ENCODE results near the gene UBA3.

UBA3 gene

DNA sequence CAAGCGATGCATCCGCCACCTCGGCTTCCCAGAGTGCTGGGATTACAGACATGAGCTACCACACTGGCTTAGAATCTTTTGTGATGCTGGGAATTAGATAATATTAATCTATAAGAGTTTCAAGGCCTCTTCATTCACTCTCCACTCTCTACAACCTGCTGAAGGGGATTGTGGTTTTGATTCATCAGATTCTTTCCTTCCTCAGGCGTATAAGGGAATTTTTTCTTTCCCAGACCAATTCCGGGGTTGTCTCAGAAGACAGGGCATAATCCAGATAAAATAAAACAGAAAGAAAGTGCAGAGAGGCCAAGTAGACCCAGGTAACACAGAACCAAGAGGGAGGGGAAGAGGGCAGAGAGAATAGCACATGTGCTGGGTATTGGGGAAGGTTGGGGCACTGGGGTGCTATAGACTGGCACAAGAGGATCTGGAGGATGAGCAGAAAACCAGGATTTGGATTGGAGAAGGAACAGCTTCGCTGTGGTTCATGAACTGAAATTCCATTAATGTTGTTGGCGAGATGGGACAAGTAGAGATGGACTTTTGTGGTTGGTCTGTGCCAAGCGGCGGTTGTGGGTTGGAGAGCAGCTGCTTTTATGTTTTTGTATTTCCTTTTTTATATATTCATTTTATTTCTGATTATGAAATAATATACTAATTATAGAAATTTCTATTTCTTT lies 17.4 kb upstream of the UBA3 start:
- TF ChIP-seq, protein P1, sequence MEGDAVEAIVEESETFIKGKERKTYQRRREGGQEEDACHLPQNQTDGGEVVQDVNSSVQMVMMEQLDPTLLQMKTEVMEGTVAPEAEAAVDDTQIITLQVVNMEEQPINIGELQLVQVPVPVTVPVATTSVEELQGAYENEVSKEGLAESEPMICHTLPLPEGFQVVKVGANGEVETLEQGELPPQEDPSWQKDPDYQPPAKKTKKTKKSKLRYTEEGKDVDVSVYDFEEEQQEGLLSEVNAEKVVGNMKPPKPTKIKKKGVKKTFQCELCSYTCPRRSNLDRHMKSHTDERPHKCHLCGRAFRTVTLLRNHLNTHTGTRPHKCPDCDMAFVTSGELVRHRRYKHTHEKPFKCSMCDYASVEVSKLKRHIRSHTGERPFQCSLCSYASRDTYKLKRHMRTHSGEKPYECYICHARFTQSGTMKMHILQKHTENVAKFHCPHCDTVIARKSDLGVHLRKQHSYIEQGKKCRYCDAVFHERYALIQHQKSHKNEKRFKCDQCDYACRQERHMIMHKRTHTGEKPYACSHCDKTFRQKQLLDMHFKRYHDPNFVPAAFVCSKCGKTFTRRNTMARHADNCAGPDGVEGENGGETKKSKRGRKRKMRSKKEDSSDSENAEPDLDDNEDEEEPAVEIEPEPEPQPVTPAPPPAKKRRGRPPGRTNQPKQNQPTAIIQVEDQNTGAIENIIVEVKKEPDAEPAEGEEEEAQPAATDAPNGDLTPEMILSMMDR (IDR thresholded peaks at IDR 0.05; ENCODE audit: low read depth, low read length) = no peak
- DNase-seq = no peak
- Histone ChIP-seq H3K4me3 (ENCODE audit: low read depth, low read length) (no peak overlapping the region), H3K4me1 (no peaks in the 10 kb centered on the region), H3K27me3 (no peaks in the 10 kb centered on the region), H3K9me3 (no peaks in the 10 kb centered on the region), H3K36me3 (peaks cover 16% of the 10 kb centered on the region; the same call in 1 of the 2 replicates)

DNA sequence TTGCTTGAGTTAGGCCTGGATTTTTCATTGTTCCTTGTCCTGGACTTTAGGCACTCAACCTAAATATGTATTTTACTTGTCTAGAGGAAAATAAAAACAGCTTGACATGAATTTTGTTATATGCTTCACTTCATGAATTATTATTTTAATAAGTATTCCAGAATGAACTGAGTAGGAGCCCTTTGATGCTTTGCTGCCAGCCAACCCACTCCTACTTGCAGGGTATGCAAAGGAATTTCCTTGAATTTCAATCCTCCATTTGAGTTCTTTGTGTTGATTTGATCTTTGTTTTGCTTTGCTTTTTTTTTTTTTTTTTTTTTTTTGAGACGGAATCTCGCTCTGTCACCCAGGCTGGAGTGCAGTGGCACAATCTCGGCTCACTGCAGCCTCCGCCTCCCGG lies 16.1 kb upstream of the UBA3 start:
- H3K4me3 ChIP-seq (ENCODE audit: low read depth, low read length) = no peak overlapping the region

DNA sequence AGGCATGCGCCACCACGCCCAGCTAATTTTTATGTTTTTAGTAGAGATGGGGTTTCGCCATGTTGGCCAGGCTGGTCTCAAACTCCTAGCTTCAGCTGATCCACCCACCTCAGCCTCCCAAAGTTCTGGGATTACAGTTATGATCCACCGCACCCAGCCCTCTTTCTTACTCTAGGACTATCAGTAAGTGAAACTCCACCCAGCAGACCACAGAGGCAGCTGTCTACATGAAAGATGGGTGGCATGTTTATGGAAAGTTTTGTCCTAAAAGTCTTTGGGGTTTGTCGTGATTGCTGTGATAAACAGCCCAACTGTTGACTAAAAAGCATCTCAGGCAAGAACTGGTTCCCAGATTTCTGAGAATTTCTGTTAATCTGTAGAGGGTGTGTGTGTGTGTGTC lies 15.5 kb upstream of the UBA3 start:
- TF ChIP-seq, protein P1 (IDR thresholded peaks at IDR 0.05; ENCODE audit: low read depth, low read length) = no peak
- Histone ChIP-seq H3K4me1 (no peaks in the 10 kb centered on the region), H3K36me3 (peaks cover 11% of the 10 kb centered on the region), H3K4me3 (ENCODE audit: low read depth, low read length) (no peak overlapping the region), H3K27me3 (no peaks in the 10 kb centered on the region), H3K9me3 (no peaks in the 10 kb centered on the region)
- DNase-seq = no peak

More for the DNA sequence above, 16.1 kb upstream of the UBA3 start:
- no peak for DNase-seq
- peaks cover 11% of the 10 kb centered on the region for H3K36me3 ChIP-seq
- no peaks in the 10 kb centered on the region for H3K27me3 ChIP-seq
- no peaks in the 10 kb centered on the region for H3K4me1 ChIP-seq
- TF ChIP-seq, protein P1 (IDR thresholded peaks at IDR 0.05; ENCODE audit: low read depth, low read length) = no peak
- H3K9me3 ChIP-seq = no peaks in the 10 kb centered on the region

DNA sequence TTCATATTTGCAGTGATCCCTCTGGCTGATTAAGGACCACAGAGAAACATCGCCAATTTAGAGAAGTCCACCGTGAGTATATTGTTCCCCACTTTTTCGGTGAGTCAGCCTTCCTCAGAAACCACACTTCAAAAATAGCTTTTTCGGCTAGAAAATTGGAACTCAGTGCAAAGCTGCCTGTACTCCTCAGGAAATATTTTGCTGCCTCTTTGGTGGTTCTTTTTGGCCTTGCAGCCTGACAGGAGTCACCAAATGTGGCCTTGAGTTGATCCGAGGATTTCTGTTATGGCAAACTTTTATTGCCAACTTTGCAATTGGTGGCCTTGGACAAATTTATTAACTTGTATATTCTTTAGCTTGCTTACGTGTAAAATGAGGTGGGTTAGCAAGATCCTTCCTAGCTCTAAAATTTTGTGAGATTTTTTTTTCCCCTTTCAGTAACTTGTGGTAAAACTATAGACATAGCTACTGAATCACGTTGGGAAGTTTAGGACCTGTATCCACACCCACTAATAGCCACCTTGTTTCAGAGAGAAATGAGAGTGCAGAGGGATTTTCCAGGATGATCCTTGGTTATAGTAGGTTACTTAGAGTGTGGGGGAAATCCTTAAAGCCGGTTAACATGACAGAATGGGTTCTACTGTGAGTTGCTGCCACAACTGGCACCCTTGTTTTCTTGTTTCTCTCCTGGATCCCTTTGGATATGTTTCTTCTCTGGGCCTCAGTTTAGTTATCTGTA lies 14.5 kb upstream of the UBA3 start:
- H3K4me3 ChIP-seq (ENCODE audit: low read depth, low read length) = no peak overlapping the region
- TF ChIP-seq, protein P1 (IDR thresholded peaks at IDR 0.05; ENCODE audit: low read depth, low read length) = no peak
- no peaks in the 10 kb centered on the region for H3K27me3 ChIP-seq
- no peak for DNase-seq
- no peaks in the 10 kb centered on the region for H3K4me1 ChIP-seq
- H3K9me3 ChIP-seq = no peaks in the 10 kb centered on the region
- peaks cover 11% of the 10 kb centered on the region for H3K36me3 ChIP-seq

DNA sequence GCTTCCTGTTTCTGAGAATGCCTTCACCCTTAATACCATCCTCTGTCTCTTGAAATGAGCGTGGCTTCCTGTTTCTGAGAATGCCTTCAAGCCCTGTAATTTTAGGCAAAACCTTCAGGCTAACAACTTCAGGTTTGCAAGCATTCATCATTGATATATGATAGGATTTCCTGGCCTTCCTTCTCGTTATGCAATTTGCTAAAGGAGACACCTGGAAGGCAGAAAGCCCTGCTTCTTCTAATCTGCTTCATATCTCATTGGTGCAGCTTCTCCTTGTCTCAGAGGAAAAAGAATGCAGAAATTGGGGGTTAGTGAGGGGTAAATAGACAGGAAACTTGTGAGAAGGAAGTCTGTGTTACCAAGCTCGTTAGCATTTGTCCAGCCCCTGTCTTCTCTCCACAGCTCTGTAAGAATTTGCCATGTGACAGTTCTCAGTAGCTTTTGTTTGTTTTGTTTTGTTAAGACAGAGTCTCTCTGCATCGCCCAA lies 11.9 kb upstream of the UBA3 start:
- DNase-seq = no peak
- no peaks in the 10 kb centered on the region for H3K27me3 ChIP-seq
- TF ChIP-seq, protein P1 (IDR thresholded peaks at IDR 0.05; ENCODE audit: low read depth, low read length) = no peak
- no peak overlapping the region for H3K4me3 ChIP-seq (ENCODE audit: low read depth, low read length)
- H3K36me3 ChIP-seq = peaks cover 11% of the 10 kb centered on the region
- H3K9me3 ChIP-seq = no peaks in the 10 kb centered on the region
- H3K4me1 ChIP-seq = no peaks in the 10 kb centered on the region
